ENCODE measurements around the gene FNTB. TPM values are rescaled to one million over a fixed set of nuclear protein-coding genes. Genes with fewer than 3 reads are reported as not detected.

Gene FNTB
- polyA plus RNA-seq, 3 donors, result 12.3 to 14.2 (median 14.1) TPM

GRCh38 chr14:65032319-65032718, 45.6 kb downstream of the FNTB start:
- Mint-ChIP-seq H3K4me3 (no peak overlapping the region), H3K9me3 (peaks cover 0 to 2% (median 0%) of the 10 kb centered on the region in 7 donors), H3K36me3 (peaks cover 54 to 82% of the 10 kb centered on the region in 2 donors), H3K27ac (no peak overlapping the region), H3K4me1 (peaks cover 8% of the 10 kb centered on the region), H3K27me3 (ENCODE audit: low read depth in 3 of 3) (peaks cover 0 to 2% (median 0%) of the 10 kb centered on the region in 3 donors)
- intact Hi-C loops (cut with micrococcal nuclease), result no loop called here
- Histone ChIP-seq H3K9ac (ENCODE audit: insufficient read depth, low read length, poor library complexity, severe bottlenecking) (no peak overlapping the region), H3K4me2 (replicated peaks; ENCODE audit: extremely low read depth, low read length, poor library complexity, severe bottlenecking) (no peak overlapping the region), H3K9me3 (replicated peaks in 1 of 2; ENCODE audit: control insufficient read depth in 1 of 2, insufficient read depth in 1 of 2, low read length in 2 of 2) (no peaks in the 10 kb centered on the region), H2AFZ (ENCODE audit: insufficient read depth, low read depth, low read length, poor library complexity, severe bottlenecking) (no peak overlapping the region), H3K36me3 (replicated peaks in 1 of 2; ENCODE audit: control insufficient read depth in 1 of 2, insufficient read depth in 2 of 2, low read length in 2 of 2) (peaks cover 53 to 84% of the 10 kb centered on the region in 2 donors), H3K79me2 (ENCODE audit: insufficient read depth, low read length) (no peaks in the 10 kb centered on the region), H3K27me3 (ENCODE audit: control insufficient read depth in 2 of 2, insufficient read depth in 2 of 2, low read length in 2 of 2) (no peaks in the 10 kb centered on the region), H3K4me3 (replicated peaks in 1 of 3; ENCODE audit: low read depth in 2 of 3, low read length in 3 of 3) (no peak overlapping the region), H3K27ac (ENCODE audit: low read depth in 1 of 2, low read length in 2 of 2) (no peak overlapping the region), H4K20me1 (ENCODE audit: insufficient read depth, low read length) (no peaks in the 10 kb centered on the region), H3K4me1 (ENCODE audit: control insufficient read depth in 1 of 2, insufficient read depth in 2 of 2, low read length in 2 of 2) (no peaks in the 10 kb centered on the region)
- no peak for DNase-seq
- 100% methylated on average over 2 of the region's 11 CpGs for WGBS (ENCODE audit: insufficient coverage)
- no peak for TF ChIP-seq CTCF (IDR thresholded peaks at IDR 0.05)

- Mint-ChIP-seq H3K27me3 (ENCODE audit: low read depth in 3 of 3) (peaks cover 0 to 2% (median 0%) of the 10 kb centered on the region in 3 donors), H3K9me3 (peaks cover 0 to 2% (median 0%) of the 10 kb centered on the region in 7 donors), H3K27ac (no peak overlapping the region), H3K36me3 (peaks cover 46 to 76% of the 10 kb centered on the region in 2 donors), H3K4me3 (no peak overlapping the region), H3K4me1 (peaks cover 8% of the 10 kb centered on the region)
- H3K4me1 ChIP-seq (ENCODE audit: control insufficient read depth in 1 of 2, insufficient read depth in 2 of 2, low read length in 2 of 2), result no peaks in the 10 kb centered on the region
- H3K36me3 ChIP-seq (replicated peaks in 1 of 2; ENCODE audit: control insufficient read depth in 1 of 2, insufficient read depth in 2 of 2, low read length in 2 of 2), result peaks cover 48 to 75% of the 10 kb centered on the region in 2 donors
- H3K27me3 ChIP-seq (ENCODE audit: control insufficient read depth in 2 of 2, insufficient read depth in 2 of 2, low read length in 2 of 2), result no peaks in the 10 kb centered on the region
- no CpG with 5 or more reads among the region's 3 CpGs for WGBS (ENCODE audit: insufficient coverage)
- no peaks in the 10 kb centered on the region for H4K20me1 ChIP-seq (ENCODE audit: insufficient read depth, low read length)
- H3K4me3 ChIP-seq (replicated peaks in 1 of 3; ENCODE audit: low read depth in 2 of 3, low read length in 3 of 3), result no peak overlapping the region
- DNase-seq, result no peak
- H3K79me2 ChIP-seq (ENCODE audit: insufficient read depth, low read length), result no peaks in the 10 kb centered on the region
- H2AFZ ChIP-seq (ENCODE audit: insufficient read depth, low read depth, low read length, poor library complexity, severe bottlenecking), result no peak overlapping the region
- intact Hi-C loops (cut with micrococcal nuclease), result no loop called here
- H3K4me2 ChIP-seq (replicated peaks; ENCODE audit: extremely low read depth, low read length, poor library complexity, severe bottlenecking), result no peak overlapping the region
- no peaks in the 10 kb centered on the region for H3K9me3 ChIP-seq (replicated peaks in 1 of 2; ENCODE audit: control insufficient read depth in 1 of 2, insufficient read depth in 1 of 2, low read length in 2 of 2)
- H3K9ac ChIP-seq (ENCODE audit: insufficient read depth, low read length, poor library complexity, severe bottlenecking), result no peak overlapping the region
- no peak for TF ChIP-seq CTCF (IDR thresholded peaks at IDR 0.05)
- no peak overlapping the region for H3K27ac ChIP-seq (ENCODE audit: low read depth in 1 of 2, low read length in 2 of 2)
Measured at GRCh38 chr14:65033181-65033580, 46.5 kb downstream of the FNTB start.

All from CD14-positive monocyte (primary cell).